ENCODE data around the gene SLC35G4. TPM values are rescaled to one million over a fixed set of nuclear protein-coding genes. Genes with fewer than 3 reads are reported as not detected.

The SLC35G4 gene
- total and polyA plus RNA-seq, 9 donors: not detected

- no peaks in the 10 kb centered on the region for H3K9me3 ChIP-seq (replicated peaks; ENCODE audit: control insufficient read depth, low read depth, low read length)
- DNase-seq: no peak
- H3K27me3 ChIP-seq (ENCODE audit: control insufficient read depth, insufficient read depth, low read length): no peaks in the 10 kb centered on the region
- no peak overlapping the region for H3K27ac ChIP-seq (ENCODE audit: low read length)
- no peak overlapping the region for H3K4me3 ChIP-seq (ENCODE audit: low read length)
- no peaks in the 10 kb centered on the region for H3K4me1 ChIP-seq (ENCODE audit: control insufficient read depth, insufficient read depth, low read length)
- H3K36me3 ChIP-seq (ENCODE audit: control insufficient read depth, insufficient read depth, low read length): no peaks in the 10 kb centered on the region
- 17% methylated on average over 1 of the region's 7 CpGs for WGBS (ENCODE audit: insufficient coverage)
These were observed 31.9 kb upstream of the SLC35G4 start for GRCh38 chr18:11577271-11578112.

GRCh38 chr18:11578799-11579198 is 30.6 kb upstream of the SLC35G4 start:
- Histone ChIP-seq H3K4me3 (ENCODE audit: low read length) (no peak overlapping the region), H3K27me3 (ENCODE audit: control insufficient read depth, insufficient read depth, low read length) (no peaks in the 10 kb centered on the region), H3K9me3 (replicated peaks; ENCODE audit: control insufficient read depth, low read depth, low read length) (no peaks in the 10 kb centered on the region), H3K27ac (ENCODE audit: low read length) (no peak overlapping the region), H3K4me1 (ENCODE audit: control insufficient read depth, insufficient read depth, low read length) (no peaks in the 10 kb centered on the region), H3K36me3 (ENCODE audit: control insufficient read depth, insufficient read depth, low read length) (no peaks in the 10 kb centered on the region)
- no peak for DNase-seq
- WGBS (ENCODE audit: insufficient coverage): no CpG with 5 or more reads among the region's 3 CpGs

GRCh38 chr18:11579916-11580315 is 29.5 kb upstream of the SLC35G4 start:
- 90% methylated on average over 8 of the region's 15 CpGs for WGBS (ENCODE audit: insufficient coverage)
- H3K27me3 ChIP-seq (ENCODE audit: control insufficient read depth, insufficient read depth, low read length): no peaks in the 10 kb centered on the region
- no peaks in the 10 kb centered on the region for H3K4me1 ChIP-seq (ENCODE audit: control insufficient read depth, insufficient read depth, low read length)
- DNase-seq: no peak
- no peaks in the 10 kb centered on the region for H3K36me3 ChIP-seq (ENCODE audit: control insufficient read depth, insufficient read depth, low read length)
- H3K4me3 ChIP-seq (ENCODE audit: low read length): no peak overlapping the region
- no peaks in the 10 kb centered on the region for H3K9me3 ChIP-seq (replicated peaks; ENCODE audit: control insufficient read depth, low read depth, low read length)
- H3K27ac ChIP-seq (ENCODE audit: low read length): no peak overlapping the region

- DNase-seq: no peak
- no peaks in the 10 kb centered on the region for H3K9me3 ChIP-seq (replicated peaks; ENCODE audit: control insufficient read depth, low read depth, low read length)
- no peaks in the 10 kb centered on the region for H3K27me3 ChIP-seq (ENCODE audit: control insufficient read depth, insufficient read depth, low read length)
- 78% methylated on average over 1 of the region's 2 CpGs for WGBS (ENCODE audit: insufficient coverage)
- H3K4me1 ChIP-seq (ENCODE audit: control insufficient read depth, insufficient read depth, low read length): no peaks in the 10 kb centered on the region
- no peak overlapping the region for H3K27ac ChIP-seq (ENCODE audit: low read length)
- H3K36me3 ChIP-seq (ENCODE audit: control insufficient read depth, insufficient read depth, low read length): no peaks in the 10 kb centered on the region
- no peak overlapping the region for H3K4me3 ChIP-seq (ENCODE audit: low read length)
These were observed 28.1 kb upstream of the SLC35G4 start for GRCh38 chr18:11581286-11581685.

- no peaks in the 10 kb centered on the region for H3K9me3 ChIP-seq (replicated peaks; ENCODE audit: control insufficient read depth, low read depth, low read length)
- WGBS (ENCODE audit: insufficient coverage): 68% methylated on average over 6 of the region's 7 CpGs
- H3K27me3 ChIP-seq (ENCODE audit: control insufficient read depth, insufficient read depth, low read length): no peaks in the 10 kb centered on the region
- DNase-seq: no peak
- no peak overlapping the region for H3K4me3 ChIP-seq (ENCODE audit: low read length)
- no peaks in the 10 kb centered on the region for H3K4me1 ChIP-seq (ENCODE audit: control insufficient read depth, insufficient read depth, low read length)
- no peaks in the 10 kb centered on the region for H3K36me3 ChIP-seq (ENCODE audit: control insufficient read depth, insufficient read depth, low read length)
- H3K27ac ChIP-seq (ENCODE audit: low read length): no peak overlapping the region
These were observed 23.8 kb upstream of the SLC35G4 start for GRCh38 chr18:11585596-11585995.

- H3K4me1 ChIP-seq (ENCODE audit: control insufficient read depth, insufficient read depth, low read length): no peaks in the 10 kb centered on the region
- 75% methylated on average over 1 of the region's 3 CpGs for WGBS (ENCODE audit: insufficient coverage)
These were observed 22.5 kb upstream of the SLC35G4 start for GRCh38 chr18:11586896-11587295.

GRCh38 chr18:11587432-11587831 is 22.0 kb upstream of the SLC35G4 start:
- no peaks in the 10 kb centered on the region for H3K9me3 ChIP-seq (replicated peaks; ENCODE audit: control insufficient read depth, low read depth, low read length)
- WGBS (ENCODE audit: insufficient coverage): no CpG with 5 or more reads among the region's 2 CpGs
- no peaks in the 10 kb centered on the region for H3K27me3 ChIP-seq (ENCODE audit: control insufficient read depth, insufficient read depth, low read length)
- H3K36me3 ChIP-seq (ENCODE audit: control insufficient read depth, insufficient read depth, low read length): no peaks in the 10 kb centered on the region
- H3K27ac ChIP-seq (ENCODE audit: low read length): no peak overlapping the region
- DNase-seq: no peak
- H3K4me1 ChIP-seq (ENCODE audit: control insufficient read depth, insufficient read depth, low read length): no peaks in the 10 kb centered on the region
- no peak overlapping the region for H3K4me3 ChIP-seq (ENCODE audit: low read length)

More at GRCh38 chr18:11586896-11587295, 22.5 kb upstream of the SLC35G4 start:
- H3K36me3 ChIP-seq (ENCODE audit: control insufficient read depth, insufficient read depth, low read length): no peaks in the 10 kb centered on the region
- DNase-seq: peak; percentile 16
- no peaks in the 10 kb centered on the region for H3K9me3 ChIP-seq (replicated peaks; ENCODE audit: control insufficient read depth, low read depth, low read length)
- no peaks in the 10 kb centered on the region for H3K27me3 ChIP-seq (ENCODE audit: control insufficient read depth, insufficient read depth, low read length)
- H3K4me3 ChIP-seq (ENCODE audit: low read length): no peak overlapping the region
- H3K27ac ChIP-seq (ENCODE audit: low read length): no peak overlapping the region

- no peaks in the 10 kb centered on the region for H3K36me3 ChIP-seq (ENCODE audit: control insufficient read depth, insufficient read depth, low read length)
These were observed 21.6 kb upstream of the SLC35G4 start for GRCh38 chr18:11587846-11588245.

GRCh38 chr18:11591957-11592356 is 17.4 kb upstream of the SLC35G4 start:
- H3K36me3 ChIP-seq (ENCODE audit: control insufficient read depth, insufficient read depth, low read length): no peaks in the 10 kb centered on the region
- no peak overlapping the region for H3K27ac ChIP-seq (ENCODE audit: low read length)
- 75% methylated on average over 3 of the region's 3 CpGs for WGBS (ENCODE audit: insufficient coverage)
- H3K4me3 ChIP-seq (ENCODE audit: low read length): no peak overlapping the region
- H3K4me1 ChIP-seq (ENCODE audit: control insufficient read depth, insufficient read depth, low read length): no peaks in the 10 kb centered on the region
- DNase-seq: no peak
- no peaks in the 10 kb centered on the region for H3K9me3 ChIP-seq (replicated peaks; ENCODE audit: control insufficient read depth, low read depth, low read length)
- H3K27me3 ChIP-seq (ENCODE audit: control insufficient read depth, insufficient read depth, low read length): no peaks in the 10 kb centered on the region

More at GRCh38 chr18:11587846-11588245, 21.6 kb upstream of the SLC35G4 start:
- no peak for DNase-seq
- no peaks in the 10 kb centered on the region for H3K27me3 ChIP-seq (ENCODE audit: control insufficient read depth, insufficient read depth, low read length)
- no peaks in the 10 kb centered on the region for H3K9me3 ChIP-seq (replicated peaks; ENCODE audit: control insufficient read depth, low read depth, low read length)
- H3K27ac ChIP-seq (ENCODE audit: low read length): no peak overlapping the region
- WGBS (ENCODE audit: insufficient coverage): no CpG with 5 or more reads among the region's 3 CpGs
- H3K4me1 ChIP-seq (ENCODE audit: control insufficient read depth, insufficient read depth, low read length): no peaks in the 10 kb centered on the region
- no peak overlapping the region for H3K4me3 ChIP-seq (ENCODE audit: low read length)

GRCh38 chr18:11600321-11600720 is 9.1 kb upstream of the SLC35G4 start:
- H3K4me1 ChIP-seq (ENCODE audit: control insufficient read depth, insufficient read depth, low read length): no peaks in the 10 kb centered on the region
- no CpG with 5 or more reads among the region's 3 CpGs for WGBS (ENCODE audit: insufficient coverage)
- H3K36me3 ChIP-seq (ENCODE audit: control insufficient read depth, insufficient read depth, low read length): no peaks in the 10 kb centered on the region
- DNase-seq: no peak
- H3K4me3 ChIP-seq (ENCODE audit: low read length): no peak overlapping the region
- H3K27me3 ChIP-seq (ENCODE audit: control insufficient read depth, insufficient read depth, low read length): no peaks in the 10 kb centered on the region
- no peak overlapping the region for H3K27ac ChIP-seq (ENCODE audit: low read length)
- no peaks in the 10 kb centered on the region for H3K9me3 ChIP-seq (replicated peaks; ENCODE audit: control insufficient read depth, low read depth, low read length)
